ENCODE data around the gene VOPP1. TPM values are rescaled to one million over a fixed set of nuclear protein-coding genes. Genes with fewer than 3 reads are reported as not detected.
A peak's percentile ranks its signal among the peaks of the same experiment; 100 is the strongest.

The VOPP1 gene
- total RNA-seq, 1 experiment from 2014 or later: 13.3 TPM

- DNase-seq (ENCODE audit: extremely low read depth, low read depth): no peak
Measured at GRCh38 chr7:55557666-55558188, 14.6 kb downstream of the VOPP1 start.

GRCh38 chr7:55556492-55556891, 15.8 kb downstream of the VOPP1 start:
- no peak for DNase-seq (ENCODE audit: extremely low read depth, low read depth)

- no peak for DNase-seq (ENCODE audit: extremely low read depth, low read depth)
Measured at GRCh38 chr7:55556031-55556430, 16.3 kb downstream of the VOPP1 start.

GRCh38 chr7:55555160-55555559, 17.1 kb downstream of the VOPP1 start:
- DNase-seq (ENCODE audit: extremely low read depth, low read depth): no peak

GRCh38 chr7:55554038-55554437, 18.3 kb downstream of the VOPP1 start:
- no peak for DNase-seq (ENCODE audit: extremely low read depth, low read depth)

GRCh38 chr7:55553024-55553345, 19.3 kb downstream of the VOPP1 start:
- DNase-seq (ENCODE audit: extremely low read depth, low read depth): no peak

GRCh38 chr7:55552320-55553023, 19.8 kb downstream of the VOPP1 start:
- DNase-seq (ENCODE audit: extremely low read depth, low read depth): no peak

- no peak for DNase-seq (ENCODE audit: extremely low read depth, low read depth)
Measured at GRCh38 chr7:55550841-55551537, 21.3 kb downstream of the VOPP1 start.

- DNase-seq (ENCODE audit: extremely low read depth, low read depth): no peak
Measured at GRCh38 chr7:55550010-55550663, 22.2 kb downstream of the VOPP1 start.

GRCh38 chr7:55549457-55549856, 22.8 kb downstream of the VOPP1 start:
- DNase-seq (ENCODE audit: extremely low read depth, low read depth): no peak

- no peak for DNase-seq (ENCODE audit: extremely low read depth, low read depth)
Measured at GRCh38 chr7:55548295-55548731, 24.0 kb downstream of the VOPP1 start.

- peak; percentile 47 for DNase-seq (ENCODE audit: extremely low read depth, low read depth)
Measured at GRCh38 chr7:55546814-55547213, 25.5 kb downstream of the VOPP1 start.

GRCh38 chr7:55545496-55545895, 26.8 kb downstream of the VOPP1 start:
- DNase-seq (ENCODE audit: extremely low read depth, low read depth): no peak

- no peak for DNase-seq (ENCODE audit: extremely low read depth, low read depth)
Measured at GRCh38 chr7:55540226-55540858, 32.0 kb downstream of the VOPP1 start.

- no peak for DNase-seq (ENCODE audit: extremely low read depth, low read depth)
Measured at GRCh38 chr7:55539380-55539779, 32.9 kb downstream of the VOPP1 start.

- no peak for DNase-seq (ENCODE audit: extremely low read depth, low read depth)
Measured at GRCh38 chr7:55538538-55538937, 33.8 kb downstream of the VOPP1 start.

GRCh38 chr7:55537458-55537990, 34.8 kb downstream of the VOPP1 start:
- DNase-seq (ENCODE audit: extremely low read depth, low read depth): no peak

- no peak for DNase-seq (ENCODE audit: extremely low read depth, low read depth)
Measured at GRCh38 chr7:55536619-55537457, 35.5 kb downstream of the VOPP1 start.

GRCh38 chr7:55535617-55536016, 36.7 kb downstream of the VOPP1 start:
- no peak for DNase-seq (ENCODE audit: extremely low read depth, low read depth)
